SU-DHL-6 (cell line): Measurements from ENCODE around the gene SHOX.

Experiments
- H2AFZ ChIP-seq: fragments of 200-600 bp; sonication (generic); 2 replicates; pipeline ENCODE4 v1.6.1; 2014; ENCODE audit warnings: low read depth, mild to moderate bottlenecking, moderate library complexity, mixed read lengths, antibody characterized with exemption, low read length; ENCODE audit not compliant: severe bottlenecking
- H3F3A ChIP-seq: fragments of 200-600 bp; shearing (Covaris generic); 2 replicates; pipeline ENCODE4 v1.6.0; 2016; ENCODE audit warnings: antibody characterized with exemption, mild to moderate bottlenecking; ENCODE audit not compliant: insufficient read depth
- H3K27ac ChIP-seq: fragments of 200-600 bp; sonication (generic); 2 replicates; pipeline ENCODE4 v1.5.1; 2016; ENCODE audit warnings: low read depth, mild to moderate bottlenecking, low read length, moderate library complexity, mixed read lengths
- H3K27me3 ChIP-seq: fragments of 200-600 bp; sonication (generic), shearing (Covaris generic); 2 replicates; pipeline ENCODE4 v1.6.0; 2014; ENCODE audit warnings: mild to moderate bottlenecking, low read length
- H3K36me3 ChIP-seq: fragments of 200-600 bp; sonication (generic); 2 replicates; pipeline ENCODE4 v1.6.1; 2014; ENCODE audit warnings: mild to moderate bottlenecking, low read length, mixed read lengths
- H3K4me2 ChIP-seq: fragments of 300-600, 200-600 bp; shearing (Covaris generic), sonication (generic); 2 replicates; pipeline ENCODE4 v1.6.0; 2014; ENCODE audit warnings: low read length, low read depth, mild to moderate bottlenecking; ENCODE audit not compliant: poor library complexity, severe bottlenecking
- H3K4me3 ChIP-seq: fragments of 200-600 bp; sonication (generic); 2 replicates; pipeline ENCODE4 v1.5.1; 2014; ENCODE audit warnings: antibody characterized with exemption, low read length, mild to moderate bottlenecking, mixed read lengths; ENCODE audit not compliant: insufficient read depth, poor library complexity, severe bottlenecking
- H3K79me2 ChIP-seq: fragments of 200-600 bp; sonication (generic); 2 replicates; pipeline ENCODE4 v1.6.1; 2014; ENCODE audit warnings: mild to moderate bottlenecking, low read length, moderate library complexity; ENCODE audit not compliant: insufficient read depth
- H3K9ac ChIP-seq: fragments of 200-600 bp; sonication (generic); 2 replicates; pipeline ENCODE4 v1.7.0; 2014; ENCODE audit warnings: mild to moderate bottlenecking, low read length
- H3K9me2 ChIP-seq: fragments of 200-600 bp; sonication (generic); replicated peaks from 2 replicates; pipeline ENCODE4 v1.6.1; 2014; ENCODE audit warnings: low read length; ENCODE audit not compliant: insufficient read depth
- H3K9me3 ChIP-seq: fragments of 200-600 bp; sonication (generic); 2 replicates; pipeline ENCODE4 v1.6.1; 2014; ENCODE audit warnings: low read length, mixed read lengths; ENCODE audit not compliant: insufficient read depth
- H4K20me1 ChIP-seq: fragments of 200-600 bp; sonication (generic); 2 replicates; pipeline ENCODE4 v1.6.1; 2014; ENCODE audit warnings: low read depth, mild to moderate bottlenecking, antibody characterized with exemption, low read length, moderate library complexity, mixed read lengths
- CTCF ChIP-seq: fragments of 200-600 bp; sonication (generic); IDR thresholded peaks from one replicate; pipeline ENCODE4 v1.5.1; 2017; ENCODE audit warnings: antibody characterized with exemption, mild to moderate bottlenecking, low read length, moderate library complexity; ENCODE audit not compliant: insufficient read depth, poor library complexity, severe bottlenecking
- EZH2phosphoT487 ChIP-seq: fragments of 200-600 bp; sonication (generic), shearing (Covaris generic); conservative IDR thresholded peaks from 2 replicates; pipeline ENCODE4 v1.6.1; 2018; ENCODE audit warnings: mild to moderate bottlenecking, antibody characterized with exemption, low read length, moderate library complexity, mixed read lengths

SHOX gene

GRCh38 chrX:675279-675954 is 44.8 kb downstream of the SHOX start:
- Histone ChIP-seq H3K27ac (no peak overlapping the region), H3K9ac (no peak overlapping the region)

GRCh38 chrX:675955-676295 is 45.3 kb downstream of the SHOX start:
- no peak overlapping the region for H3K4me3 ChIP-seq
- no peaks in the 10 kb centered on the region for H3K9me3 ChIP-seq
- H3F3A ChIP-seq: no peaks in the 10 kb centered on the region
- H4K20me1 ChIP-seq: no peaks in the 10 kb centered on the region
- H3K79me2 ChIP-seq: no peaks in the 10 kb centered on the region
- no peaks in the 10 kb centered on the region for H3K36me3 ChIP-seq
- TF ChIP-seq EZH2phosphoT487 (no peak), CTCF (no peak)
- H3K9ac ChIP-seq: no peak overlapping the region
- H3K4me2 ChIP-seq: no peak overlapping the region
- no peak overlapping the region for H3K27ac ChIP-seq
- H3K9me2 ChIP-seq: no peaks in the 10 kb centered on the region
- no peak overlapping the region for H2AFZ ChIP-seq
- H3K27me3 ChIP-seq: no peaks in the 10 kb centered on the region

More at GRCh38 chrX:675279-675954, 44.8 kb downstream of the SHOX start:
- H2AFZ ChIP-seq: no peak overlapping the region
- no peak overlapping the region for H3K4me2 ChIP-seq
- H3F3A ChIP-seq: no peaks in the 10 kb centered on the region
- H3K36me3 ChIP-seq: no peaks in the 10 kb centered on the region
- no peaks in the 10 kb centered on the region for H3K27me3 ChIP-seq
- no peaks in the 10 kb centered on the region for H3K79me2 ChIP-seq
- TF ChIP-seq CTCF (no peak), EZH2phosphoT487 (no peak)
- no peak overlapping the region for H3K4me3 ChIP-seq
- H3K9me3 ChIP-seq: no peaks in the 10 kb centered on the region
- H4K20me1 ChIP-seq: no peaks in the 10 kb centered on the region
- no peaks in the 10 kb centered on the region for H3K9me2 ChIP-seq

- no peak overlapping the region for H2AFZ ChIP-seq
- TF ChIP-seq CTCF (no peak), EZH2phosphoT487 (no peak)
- no peaks in the 10 kb centered on the region for H3K36me3 ChIP-seq
- no peaks in the 10 kb centered on the region for H3K9me3 ChIP-seq
- no peaks in the 10 kb centered on the region for H3F3A ChIP-seq
- no peak overlapping the region for H3K4me2 ChIP-seq
- H3K9me2 ChIP-seq: no peaks in the 10 kb centered on the region
- H3K9ac ChIP-seq: no peak overlapping the region
- no peaks in the 10 kb centered on the region for H4K20me1 ChIP-seq
- H3K79me2 ChIP-seq: no peaks in the 10 kb centered on the region
- H3K27ac ChIP-seq: no peak overlapping the region
- H3K4me3 ChIP-seq: no peak overlapping the region
- no peaks in the 10 kb centered on the region for H3K27me3 ChIP-seq
Measured at GRCh38 chrX:677376-677775, 46.8 kb downstream of the SHOX start.
